Measurements from ENCODE around the gene GLCCI1. TPM values are rescaled to one million over a fixed set of nuclear protein-coding genes. Genes with fewer than 3 reads are reported as not detected.

GLCCI1 gene
- total RNA-seq, 2 donors from 2014 or later, result 3.4 to 3.8 TPM

- Histone ChIP-seq H3K9me3 (no peaks in the 10 kb centered on the region), H3K27me3 (no peaks in the 10 kb centered on the region), H3K4me3 (no peak overlapping the region), H3K27ac (no peak overlapping the region), H3K36me3 (no peaks in the 10 kb centered on the region), H3K4me1 (no peaks in the 10 kb centered on the region)
- DNase-seq (ENCODE audit: low spot score), result no peak
- TF ChIP-seq, protein P1, sequence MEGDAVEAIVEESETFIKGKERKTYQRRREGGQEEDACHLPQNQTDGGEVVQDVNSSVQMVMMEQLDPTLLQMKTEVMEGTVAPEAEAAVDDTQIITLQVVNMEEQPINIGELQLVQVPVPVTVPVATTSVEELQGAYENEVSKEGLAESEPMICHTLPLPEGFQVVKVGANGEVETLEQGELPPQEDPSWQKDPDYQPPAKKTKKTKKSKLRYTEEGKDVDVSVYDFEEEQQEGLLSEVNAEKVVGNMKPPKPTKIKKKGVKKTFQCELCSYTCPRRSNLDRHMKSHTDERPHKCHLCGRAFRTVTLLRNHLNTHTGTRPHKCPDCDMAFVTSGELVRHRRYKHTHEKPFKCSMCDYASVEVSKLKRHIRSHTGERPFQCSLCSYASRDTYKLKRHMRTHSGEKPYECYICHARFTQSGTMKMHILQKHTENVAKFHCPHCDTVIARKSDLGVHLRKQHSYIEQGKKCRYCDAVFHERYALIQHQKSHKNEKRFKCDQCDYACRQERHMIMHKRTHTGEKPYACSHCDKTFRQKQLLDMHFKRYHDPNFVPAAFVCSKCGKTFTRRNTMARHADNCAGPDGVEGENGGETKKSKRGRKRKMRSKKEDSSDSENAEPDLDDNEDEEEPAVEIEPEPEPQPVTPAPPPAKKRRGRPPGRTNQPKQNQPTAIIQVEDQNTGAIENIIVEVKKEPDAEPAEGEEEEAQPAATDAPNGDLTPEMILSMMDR (IDR thresholded peaks at IDR 0.05), result no peak
Measured at GRCh38 chr7:7922684-7923385, 45.8 kb upstream of the GLCCI1 start.

DNA sequence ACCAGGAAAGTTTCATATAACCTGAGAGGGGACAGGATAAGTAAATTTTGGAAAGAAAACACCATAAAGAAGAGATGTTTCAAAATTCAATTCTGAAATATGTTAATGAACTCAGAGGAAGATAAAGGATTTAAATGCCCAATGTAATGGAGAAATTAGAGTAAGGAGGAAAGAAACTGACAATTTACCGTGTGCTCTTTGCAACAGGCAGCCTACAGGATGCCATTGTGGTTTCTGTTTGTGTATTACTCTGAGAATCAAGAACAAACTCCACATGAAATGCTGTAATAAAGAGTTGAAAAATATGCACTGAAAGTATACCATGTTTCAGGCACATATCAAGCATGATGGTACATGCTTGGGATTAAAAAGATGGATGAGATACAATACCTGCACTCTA is 44.8 kb upstream of the GLCCI1 start:
- DNase-seq (ENCODE audit: low spot score), result no peak
- Histone ChIP-seq H3K4me1 (no peaks in the 10 kb centered on the region), H3K36me3 (no peaks in the 10 kb centered on the region), H3K9me3 (no peaks in the 10 kb centered on the region), H3K4me3 (no peak overlapping the region), H3K27me3 (no peaks in the 10 kb centered on the region), H3K27ac (no peak overlapping the region)
- TF ChIP-seq, protein P1 (IDR thresholded peaks at IDR 0.05), result no peak

GRCh38 chr7:7924303-7924702 is 44.3 kb upstream of the GLCCI1 start:
- Histone ChIP-seq H3K36me3 (no peaks in the 10 kb centered on the region), H3K4me3 (no peak overlapping the region), H3K27ac (no peak overlapping the region), H3K4me1 (no peaks in the 10 kb centered on the region), H3K27me3 (no peaks in the 10 kb centered on the region), H3K9me3 (no peaks in the 10 kb centered on the region)
- TF ChIP-seq, protein P1 (IDR thresholded peaks at IDR 0.05), result no peak
- DNase-seq (ENCODE audit: low spot score), result no peak

DNA sequence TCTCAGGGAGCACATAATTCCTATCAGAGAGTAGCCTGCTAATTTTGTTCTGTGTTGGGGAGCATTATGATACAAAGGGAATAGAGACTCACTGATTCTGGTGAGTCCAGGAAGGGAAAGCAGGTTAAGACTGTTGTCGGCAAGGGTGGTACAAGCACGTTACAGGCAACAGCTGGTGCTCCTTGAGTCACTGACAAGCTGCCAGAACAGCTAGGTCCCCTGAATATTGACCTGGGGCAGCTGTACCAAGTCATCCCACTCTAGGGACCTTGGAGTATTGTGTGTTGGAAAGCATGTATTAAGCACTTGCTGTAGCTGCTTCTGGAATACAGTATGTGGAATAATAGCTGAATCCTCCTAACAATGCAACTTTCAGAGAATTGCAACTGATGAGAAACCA is 37.0 kb upstream of the GLCCI1 start:
- H3K27me3 ChIP-seq, result no peaks in the 10 kb centered on the region
- no peaks in the 10 kb centered on the region for H3K4me1 ChIP-seq
- no peaks in the 10 kb centered on the region for H3K9me3 ChIP-seq
- H3K27ac ChIP-seq, result no peak overlapping the region
- H3K36me3 ChIP-seq, result no peaks in the 10 kb centered on the region
- H3K4me3 ChIP-seq, result no peak overlapping the region
- TF ChIP-seq, protein P1 (IDR thresholded peaks at IDR 0.05), result no peak
- DNase-seq (ENCODE audit: low spot score), result no peak

DNA sequence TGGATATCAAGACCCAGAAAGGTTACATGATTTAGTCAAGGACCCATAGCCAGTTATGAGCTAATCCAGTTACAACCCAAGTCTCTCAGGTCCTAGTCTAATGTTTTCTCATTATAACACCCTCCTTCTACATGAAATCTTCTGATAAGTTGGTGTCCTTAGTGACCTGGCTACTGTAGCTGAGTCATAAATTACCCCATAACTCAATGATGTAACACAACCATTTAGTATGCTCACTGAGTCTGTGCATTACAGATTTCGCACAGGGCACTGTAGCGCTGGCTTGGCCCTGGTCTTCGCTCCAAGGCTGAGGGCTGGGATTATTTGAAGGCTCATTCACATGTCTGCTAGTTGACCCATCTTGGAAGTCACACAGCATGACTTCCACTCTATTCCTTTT is 36.0 kb upstream of the GLCCI1 start:
- no peak for DNase-seq (ENCODE audit: low spot score)
- no peaks in the 10 kb centered on the region for H3K36me3 ChIP-seq
- TF ChIP-seq, protein P1 (IDR thresholded peaks at IDR 0.05), result no peak
- H3K4me3 ChIP-seq, result no peak overlapping the region
- no peaks in the 10 kb centered on the region for H3K9me3 ChIP-seq
- H3K4me1 ChIP-seq, result no peaks in the 10 kb centered on the region
- no peak overlapping the region for H3K27ac ChIP-seq
- no peaks in the 10 kb centered on the region for H3K27me3 ChIP-seq
